ENCODE data around the gene LY6G6C.

The LY6G6C gene, protein sequence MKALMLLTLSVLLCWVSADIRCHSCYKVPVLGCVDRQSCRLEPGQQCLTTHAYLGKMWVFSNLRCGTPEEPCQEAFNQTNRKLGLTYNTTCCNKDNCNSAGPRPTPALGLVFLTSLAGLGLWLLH

DNA sequence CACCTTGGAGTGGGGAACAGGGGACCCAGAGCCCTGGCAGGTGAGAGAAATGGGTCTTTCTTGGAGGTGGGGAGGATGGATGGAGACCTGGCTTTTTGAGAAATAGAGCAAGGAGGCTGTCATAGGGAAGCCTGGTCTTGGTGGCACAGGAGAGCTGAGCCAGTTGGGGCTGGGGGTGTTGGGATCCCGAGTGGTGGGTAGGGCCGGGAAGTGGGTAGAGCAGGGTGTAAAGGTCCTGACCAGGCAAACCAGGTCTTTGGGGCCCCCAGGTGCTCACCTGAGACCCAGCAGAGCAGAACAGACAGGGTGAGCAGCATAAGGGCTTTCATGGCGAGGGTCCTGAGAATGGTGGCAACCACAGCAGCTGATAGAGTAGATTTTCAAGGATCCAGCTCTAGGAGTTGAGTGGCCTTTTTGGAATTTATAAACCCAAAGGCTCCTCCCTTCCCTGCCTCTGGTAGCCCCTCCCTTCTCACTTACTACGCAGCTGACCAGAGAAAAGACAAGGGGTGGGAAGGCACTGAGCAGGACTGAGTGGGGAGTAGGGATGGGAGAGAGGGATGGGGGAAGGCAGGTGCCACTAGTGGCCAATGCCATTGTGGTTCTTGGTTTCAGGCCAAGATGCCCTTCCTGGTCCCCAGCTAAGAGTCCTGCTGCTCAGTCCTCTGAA lies at the start of gene LY6G6C:
Gene LY6G6C (minus strand): TSS at position 396 of the 670 bp plus-strand sequence. CDS start 67 bp downstream, at position 329.
- DNase-seq = no peak

DNA sequence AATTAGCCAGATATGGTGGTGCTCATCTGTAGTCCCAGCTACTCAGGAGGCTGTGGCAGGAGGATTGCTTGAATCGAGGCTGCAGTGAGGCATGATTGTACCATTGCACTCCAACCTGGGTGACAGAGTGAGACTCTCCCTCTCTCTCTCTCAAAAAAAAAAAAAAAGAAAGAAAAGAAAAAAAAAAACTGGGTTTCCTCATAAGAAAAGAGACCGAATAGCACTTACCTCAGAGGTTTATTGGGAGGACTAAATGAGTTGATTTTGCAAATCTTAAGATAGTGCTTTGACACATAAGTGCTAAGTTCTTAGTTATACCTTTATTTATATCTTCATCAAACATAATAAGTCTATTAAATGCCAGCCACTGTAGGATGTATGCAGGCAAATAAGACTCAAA lies 49.3 kb upstream of the LY6G6C start:
- no peak for DNase-seq

GRCh38 chr6:31769684-31770371 lies 48.3 kb upstream of the LY6G6C start:
- DNase-seq = peak; percentile 87

- no peak for DNase-seq
Observed at GRCh38 chr6:31768363-31769257, 47.1 kb upstream of the LY6G6C start.

DNA sequence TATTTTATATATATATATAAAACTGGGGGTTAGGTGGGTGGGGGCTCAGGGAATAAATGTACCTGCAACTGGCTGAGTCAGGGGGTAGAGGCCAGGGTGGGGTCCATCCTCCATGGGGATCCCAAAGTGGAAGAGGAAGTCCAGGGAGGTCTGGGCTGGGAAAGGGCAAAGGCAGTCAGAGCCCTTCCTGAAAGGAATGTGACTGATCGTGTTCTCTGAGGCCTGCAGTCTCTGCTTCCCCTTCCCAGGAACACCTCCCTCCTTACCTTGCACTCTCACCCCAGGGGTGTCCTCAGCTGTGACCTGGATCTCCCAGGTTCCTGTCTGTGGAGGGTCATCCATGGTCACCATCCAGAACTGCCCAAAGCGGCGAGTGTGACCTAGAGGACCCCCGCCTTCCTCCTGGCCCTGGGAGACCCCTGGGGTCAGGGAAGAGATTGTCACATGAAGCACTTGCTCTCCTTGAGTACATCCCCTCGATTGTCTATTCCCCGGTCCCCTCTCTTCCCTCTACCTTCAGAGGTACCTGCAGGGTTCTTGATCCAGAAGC lies 45.6 kb upstream of the LY6G6C start:
- no peak for DNase-seq

DNA sequence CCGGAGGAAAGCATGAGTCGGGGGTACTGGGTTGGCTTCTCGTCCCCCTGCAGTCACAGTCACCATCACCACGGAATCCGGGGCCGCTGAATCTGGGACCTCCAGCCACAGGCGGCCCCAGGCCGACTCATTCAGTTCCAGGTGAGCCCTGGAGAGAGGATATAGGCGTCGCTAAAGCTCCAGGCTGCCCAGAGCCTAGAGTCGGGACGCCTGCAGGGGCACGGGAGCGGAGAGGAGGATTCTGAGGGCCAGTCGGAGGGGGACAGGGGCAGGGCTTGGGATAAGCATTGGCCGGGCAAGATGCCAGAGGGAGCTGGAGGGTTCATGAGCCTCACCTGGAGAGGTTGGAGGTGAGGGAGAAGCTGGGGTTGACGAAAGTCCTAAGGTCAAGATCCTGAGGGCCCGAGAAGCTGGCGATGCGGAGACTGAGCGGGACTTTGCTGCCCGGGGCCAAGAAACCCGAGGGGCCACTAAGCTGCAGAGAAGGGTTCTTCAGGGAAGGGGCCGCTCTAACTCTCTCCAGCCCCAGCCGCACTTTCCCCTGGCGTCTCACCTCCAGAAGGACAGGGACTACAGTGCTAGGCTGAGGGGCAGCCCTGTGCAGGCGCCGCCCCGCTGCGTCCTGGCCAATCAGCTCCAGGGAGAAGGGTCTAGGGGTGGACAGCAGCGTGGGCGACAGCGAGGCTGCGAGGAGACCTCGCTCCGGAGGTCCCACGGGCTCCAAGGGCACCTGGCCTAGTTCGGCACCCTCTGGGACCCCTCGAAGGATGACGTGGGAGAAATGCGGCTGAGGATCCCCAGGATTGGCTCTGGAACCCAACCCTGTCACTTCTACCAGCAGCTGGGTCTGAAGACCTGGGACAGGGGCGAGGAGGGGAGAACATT lies 44.6 kb upstream of the LY6G6C start:
- DNase-seq = no peak

GRCh38 chr6:31765559-31765909 lies 44.0 kb upstream of the LY6G6C start:
- DNase-seq = no peak

DNA sequence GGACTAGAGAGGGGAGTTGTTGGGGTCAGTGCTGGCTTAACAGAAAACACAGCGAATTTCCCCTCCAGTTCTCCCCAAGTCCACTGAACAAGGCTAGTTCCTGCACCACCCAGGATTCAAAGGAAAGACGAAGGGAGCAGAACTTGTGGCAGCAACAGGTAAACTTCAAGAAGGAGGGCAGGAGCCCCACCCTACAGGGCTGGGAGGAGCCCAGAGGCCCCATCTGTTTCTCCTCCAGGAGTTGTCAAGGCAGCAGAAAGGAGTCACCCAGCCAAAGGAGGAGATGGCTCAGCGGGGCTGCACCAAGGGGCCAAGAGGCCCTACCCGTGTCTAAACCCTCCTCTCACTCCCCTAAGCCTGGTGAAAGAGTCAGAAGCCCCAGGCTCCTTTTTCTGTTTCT lies 42.7 kb upstream of the LY6G6C start:
- DNase-seq = no peak

- no peak for DNase-seq
Observed at GRCh38 chr6:31763619-31763940, 42.0 kb upstream of the LY6G6C start.

GRCh38 chr6:31762878-31763618 lies 41.5 kb upstream of the LY6G6C start:
- no peak for DNase-seq

DNA sequence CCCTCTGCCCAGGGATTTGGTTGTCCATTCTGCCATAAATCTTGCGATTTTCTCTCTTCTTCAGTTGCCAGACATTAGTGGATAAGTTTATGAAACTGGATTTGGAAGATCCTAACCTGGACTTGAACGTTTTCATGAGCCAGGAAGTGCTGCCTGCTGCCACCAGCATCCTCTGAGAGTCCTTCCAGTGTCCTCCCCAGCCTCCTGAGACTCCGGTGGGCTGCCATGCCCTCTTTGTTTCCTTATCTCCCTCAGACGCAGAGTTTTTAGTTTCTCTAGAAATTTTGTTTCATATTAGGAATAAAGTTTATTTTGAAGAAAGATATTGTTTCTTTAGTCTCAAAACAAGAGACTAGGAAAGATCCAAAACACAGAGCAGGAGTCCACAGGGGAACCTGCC lies 40.8 kb upstream of the LY6G6C start, which contains the start of gene SAPCD1:
Gene SAPCD1 (plus strand): TSS at position 301 of the 400 bp plus-strand sequence. CDS start 399 bp downstream, outside the sequence.
- DNase-seq = no peak

DNA sequence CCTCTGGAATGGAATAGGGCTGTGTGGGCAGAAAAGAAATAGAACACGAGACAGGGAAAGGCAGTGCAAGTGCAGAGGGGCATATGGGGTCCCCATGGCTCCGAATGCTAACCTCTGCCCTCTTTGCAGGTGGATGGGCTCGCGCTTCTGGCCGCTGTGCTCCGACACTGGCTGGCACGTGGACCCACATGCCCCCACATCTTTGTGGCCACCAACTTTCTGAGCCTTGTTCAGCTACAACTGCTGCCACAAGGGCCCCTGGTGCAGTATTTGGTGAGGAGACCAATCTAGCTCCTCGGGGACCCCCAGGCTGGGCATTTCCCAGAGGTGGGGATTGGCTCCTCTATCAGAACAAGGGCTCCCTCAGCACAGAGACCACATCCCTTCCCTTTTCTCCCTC lies 39.8 kb upstream of the LY6G6C start:
- no peak for DNase-seq

- no peak for DNase-seq
Observed at GRCh38 chr6:31760790-31761189, 39.2 kb upstream of the LY6G6C start.

- DNase-seq = no peak
Observed at GRCh38 chr6:31758281-31758680, 36.7 kb upstream of the LY6G6C start.

DNA sequence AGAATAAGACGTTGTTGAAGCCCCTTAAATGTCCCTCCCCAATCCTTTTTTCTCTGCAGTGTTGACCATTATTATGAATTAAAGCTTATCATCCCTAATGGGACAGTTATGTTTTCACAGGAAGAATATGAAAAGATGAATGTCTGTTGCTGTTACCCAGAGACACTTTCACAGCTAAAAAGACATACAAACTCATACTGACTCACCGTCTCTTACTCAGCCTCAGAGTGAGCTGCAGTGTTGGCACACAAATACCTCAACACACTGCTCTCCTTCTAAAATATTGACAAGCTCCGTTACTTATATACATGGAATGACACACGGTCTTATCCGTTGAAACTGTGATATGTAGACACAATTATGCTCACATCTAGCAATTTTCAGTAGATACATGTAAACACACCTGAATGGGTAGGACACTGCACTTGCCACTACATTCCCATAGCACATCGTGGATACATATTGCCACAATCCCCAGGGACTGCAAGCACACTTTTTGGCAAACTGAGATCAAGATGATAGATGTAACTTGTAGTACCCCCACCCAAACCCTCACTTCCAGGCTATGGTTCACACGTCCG lies 31.3 kb upstream of the LY6G6C start:
- DNase-seq = no peak

DNA sequence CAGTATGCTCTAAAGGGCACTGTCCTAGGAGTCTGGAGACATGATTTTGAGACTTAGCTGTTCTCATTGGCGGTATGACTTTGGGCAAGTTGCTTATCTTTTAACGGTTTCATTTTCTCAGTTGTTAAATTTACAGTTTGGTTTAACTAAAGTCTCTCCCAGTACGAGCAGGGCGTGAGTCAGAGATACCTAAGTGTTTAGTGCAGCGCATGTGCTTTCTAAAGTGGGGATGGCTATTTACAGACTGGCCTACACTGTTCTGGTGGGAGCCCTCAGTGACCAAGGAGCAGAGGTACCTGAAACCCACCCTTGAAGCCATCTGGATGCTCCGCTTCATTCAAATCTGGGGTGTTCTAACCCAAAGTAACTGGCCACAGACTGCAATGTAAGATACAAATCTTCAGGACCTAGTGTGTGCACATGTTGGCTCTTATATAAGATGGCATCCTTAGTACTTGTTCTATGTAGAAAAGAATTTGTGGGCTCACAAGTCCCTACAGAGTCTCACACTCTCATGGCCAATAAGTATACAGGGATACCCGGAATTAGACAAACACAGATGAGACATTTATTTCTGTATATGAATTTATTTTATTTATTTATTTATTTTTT lies 29.0 kb upstream of the LY6G6C start:
- no peak for DNase-seq

GRCh38 chr6:31749301-31750036 lies 27.9 kb upstream of the LY6G6C start:
- no peak for DNase-seq

DNA sequence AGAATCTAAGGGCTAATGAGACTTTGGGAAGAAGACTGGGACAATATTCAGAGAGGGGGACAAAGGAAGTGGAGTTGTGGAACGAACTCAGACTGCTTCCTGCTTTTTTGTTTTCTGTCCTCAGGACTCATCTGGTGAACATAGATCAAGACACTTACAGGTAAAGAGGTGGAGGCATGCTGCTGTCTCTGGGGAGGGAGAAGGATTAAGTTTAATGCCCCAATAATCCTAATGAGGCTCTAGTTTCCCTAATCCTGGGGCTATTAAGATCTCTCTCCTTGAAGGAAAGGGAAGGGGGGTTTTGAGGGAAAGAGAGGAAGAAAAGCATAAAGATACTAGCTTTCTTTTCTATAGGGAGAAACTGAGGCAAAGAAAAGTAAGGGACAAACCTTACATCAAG lies 22.9 kb upstream of the LY6G6C start:
- no peak for DNase-seq

- DNase-seq = no peak
Observed at GRCh38 chr6:31742894-31743293, 21.3 kb upstream of the LY6G6C start.

DNA sequence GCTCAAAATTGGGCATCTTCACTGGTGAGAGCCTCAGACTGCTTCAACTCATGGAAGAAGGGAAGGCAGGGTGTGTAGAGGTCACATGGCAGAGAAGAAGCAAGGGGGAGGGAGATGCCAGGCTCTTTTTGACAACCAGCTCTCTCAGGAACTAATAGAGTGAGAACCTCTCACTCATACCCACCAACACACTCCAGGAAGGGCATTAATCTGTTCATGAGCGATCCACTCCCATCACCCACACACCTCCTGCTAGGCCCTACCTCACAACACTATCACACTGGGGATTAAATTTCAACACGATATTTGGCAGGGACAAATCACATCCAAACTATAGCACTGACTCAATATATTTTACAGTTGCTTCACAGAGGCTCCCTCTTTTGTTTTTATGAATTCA lies 20.3 kb upstream of the LY6G6C start:
- no peak for DNase-seq
